ENCODE data around the gene SMC4. TPM values are rescaled to one million over a fixed set of nuclear protein-coding genes. Genes with fewer than 3 reads are reported as not detected.

Gene SMC4
- total RNA-seq, 1 experiment from 2014 or later = 144 TPM

- no peak for TF ChIP-seq ZSCAN18 (CRISPR knock-in tag; IDR thresholded peaks at IDR 0.05)
- peak; percentile 89 for TF ChIP-seq TEAD4 (CRISPR knock-in tag; IDR thresholded peaks at IDR 0.05)
- TF ChIP-seq HMGA2 (CRISPR knock-in tag; IDR thresholded peaks at IDR 0.05) = no peak
- TF ChIP-seq ZNF416 (CRISPR knock-in tag; IDR thresholded peaks at IDR 0.05) = peak; percentile 5; the same call in 1 of the 2 replicates
- TF ChIP-seq ESRRA (CRISPR knock-in tag; IDR thresholded peaks at IDR 0.05; ENCODE audit: borderline replicate concordance) = peak; percentile 96
- peak; percentile 98 for TF ChIP-seq NR3C1 (CRISPR knock-in tag; conservative IDR thresholded peaks at IDR 0.05; ENCODE audit: low read depth)
- TF ChIP-seq KAT7 (CRISPR knock-in tag; IDR thresholded peaks at IDR 0.05; ENCODE audit: borderline replicate concordance) = peak; percentile 84
- TF ChIP-seq ZBTB21 (CRISPR knock-in tag; IDR thresholded peaks at IDR 0.05; ENCODE audit: borderline replicate concordance) = peak; percentile 98
- no peak for TF ChIP-seq CTCF (IDR thresholded peaks at IDR 0.05)
- peak; percentile 100 for TF ChIP-seq E2F1 (CRISPR knock-in tag; IDR thresholded peaks at IDR 0.05)
- TF ChIP-seq FOXK1 (CRISPR knock-in tag; IDR thresholded peaks at IDR 0.05) = peak; percentile 92
- no peak for TF ChIP-seq OVOL2 (CRISPR knock-in tag; IDR thresholded peaks at IDR 0.05; ENCODE audit: borderline replicate concordance)
- no peak for TF ChIP-seq GABPB1 (CRISPR knock-in tag; IDR thresholded peaks at IDR 0.05)
- peak; percentile 96 for TF ChIP-seq ATF1 (CRISPR knock-in tag; IDR thresholded peaks at IDR 0.05)
- TF ChIP-seq TP53 (CRISPR knock-in tag; IDR thresholded peaks at IDR 0.05) = peak; percentile 99
- TF ChIP-seq MLX (CRISPR knock-in tag; IDR thresholded peaks at IDR 0.05) = peak; percentile 93; the same call in 1 of the 2 replicates
- TF ChIP-seq ZNF423 (CRISPR knock-in tag; IDR thresholded peaks at IDR 0.05) = no peak
- peak; percentile 59; the same call in 1 of the 2 replicates for TF ChIP-seq NFATC4 (CRISPR knock-in tag; IDR thresholded peaks at IDR 0.05)
These were observed 50.5 kb downstream of the SMC4 start, which contains the start of gene TRIM59 (continued) for GRCh38 chr3:160449636-160450598.

GRCh38 chr3:160450846-160451245 is 51.4 kb downstream of the SMC4 start:
- DNase-seq (ENCODE audit: low spot score) (no peak), ATAC-seq (no peak)
- Mint-ChIP-seq H3K36me3 (peaks cover 19% of the 10 kb centered on the region), H3K27me3 (ENCODE audit: low read depth) (peaks cover 2% of the 10 kb centered on the region; the same call in 1 of the 2 replicates), H3K27ac (peak overlapping the region; percentile 96), H3K4me1 (peaks cover 28% of the 10 kb centered on the region), H3K9me3 (0 out of 2 replicates have a peak, but pooled peaks cover 3% of the 10 kb centered on the region), H3K4me3 (peak overlapping the region; percentile 91)
- no peak for TF ChIP-seq ZNF671 (CRISPR knock-in tag; IDR thresholded peaks at IDR 0.05)
- TF ChIP-seq ZNF512 (CRISPR knock-in tag; IDR thresholded peaks at IDR 0.05; ENCODE audit: borderline replicate concordance) = no peak
- no peak for TF ChIP-seq EMX1 (CRISPR knock-in tag; IDR thresholded peaks at IDR 0.05)
- no peak for TF ChIP-seq FOXP1 (CRISPR knock-in tag; IDR thresholded peaks at IDR 0.05; ENCODE audit: borderline replicate concordance)
- no peak for TF ChIP-seq ERG (CRISPR knock-in tag; IDR thresholded peaks at IDR 0.05)
- TF ChIP-seq ZBTB21 (CRISPR knock-in tag; IDR thresholded peaks at IDR 0.05; ENCODE audit: borderline replicate concordance) = no peak
- TF ChIP-seq ZNF219 (CRISPR knock-in tag; IDR thresholded peaks at IDR 0.05; ENCODE audit: borderline replicate concordance) = no peak
- CTCF ChIA-PET = interaction anchor here (1.7 kb wide), 1 partner anchor 35 kb away, joined by 7 read pairs; no protein-coding TSS in a partner anchor
- POLR2A ChIA-PET = interaction anchor here (0.7 to 2.9 kb wide), 8 partner anchors 29 to 611 kb away, joined by 3 to 25 read pairs (median 4); partner anchors contain the start of genes IFT80, SCHIP1 and SMC4
